ENCODE data around the gene RALGAPA1.

DNA sequence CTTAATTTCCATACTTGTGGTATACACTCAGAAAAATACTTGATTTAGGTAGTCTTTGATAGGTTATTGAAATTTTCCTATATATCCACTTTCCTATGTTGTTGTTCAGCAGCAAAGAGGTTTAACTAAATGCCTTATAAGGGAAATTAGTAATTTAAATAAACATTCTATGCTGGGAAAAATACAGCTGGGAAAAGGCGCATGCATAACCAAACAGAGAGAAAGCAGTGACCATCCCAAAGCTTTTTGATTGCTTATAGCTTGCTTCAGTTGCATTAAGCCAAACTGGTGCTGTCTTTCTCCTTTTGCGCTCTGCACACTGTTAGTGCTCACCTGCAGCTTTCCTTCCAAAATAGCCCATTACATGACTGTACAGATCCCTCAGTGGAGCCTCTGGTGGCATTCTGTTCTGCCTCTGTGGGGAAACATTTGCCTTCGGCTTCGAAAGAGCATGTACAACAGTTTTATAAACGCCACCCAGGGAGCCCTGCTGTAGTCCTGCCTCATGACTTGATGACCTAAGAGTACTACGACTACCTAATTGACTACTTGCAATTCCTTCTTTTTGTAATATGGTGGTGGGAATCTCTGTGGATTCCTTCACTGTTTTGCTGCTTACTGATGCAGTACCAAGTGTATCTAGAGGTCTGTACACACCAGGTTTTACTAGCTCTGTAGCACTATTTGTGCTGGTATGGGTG lies 120.8 kb downstream of the RALGAPA1 start:
- TF ChIP-seq EZH2 (IDR thresholded peaks at IDR 0.05; ENCODE audit: insufficient read depth, poor library complexity, severe bottlenecking) = no peak
- no peak for TF ChIP-seq EZH2phosphoT487 (IDR thresholded peaks at IDR 0.05; ENCODE audit: insufficient read depth, low read depth)

Data from GM23248 (cell line).